Measurements from ENCODE around the gene WSCD2. TPM values are rescaled to one million over a fixed set of nuclear protein-coding genes. Genes with fewer than 3 reads are reported as not detected.

Gene WSCD2
- total and polyA plus RNA-seq, 2 of the 4 experiments (the other 2 are of a cell fraction) = not detected

DNA sequence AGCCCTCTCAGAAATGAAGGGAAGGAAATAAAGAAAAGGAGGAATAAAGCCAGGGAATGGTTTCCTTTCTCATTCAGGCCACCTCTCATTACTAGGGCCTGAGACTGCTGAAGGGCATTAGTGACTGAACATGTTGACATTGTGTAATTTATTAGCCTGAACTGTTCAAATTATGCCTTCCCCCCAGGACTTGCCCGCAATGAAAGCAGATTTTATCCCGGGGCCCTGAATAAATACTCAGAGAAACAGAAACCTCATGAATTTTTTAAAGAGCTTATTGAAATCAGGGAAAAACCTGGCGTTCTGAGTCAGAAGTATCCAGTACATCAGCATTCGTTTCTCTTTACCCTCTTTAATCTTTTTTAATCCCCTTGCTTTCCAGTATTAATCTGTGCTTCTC is 35.9 kb upstream of the WSCD2 start:
- TF ChIP-seq, protein P1, sequence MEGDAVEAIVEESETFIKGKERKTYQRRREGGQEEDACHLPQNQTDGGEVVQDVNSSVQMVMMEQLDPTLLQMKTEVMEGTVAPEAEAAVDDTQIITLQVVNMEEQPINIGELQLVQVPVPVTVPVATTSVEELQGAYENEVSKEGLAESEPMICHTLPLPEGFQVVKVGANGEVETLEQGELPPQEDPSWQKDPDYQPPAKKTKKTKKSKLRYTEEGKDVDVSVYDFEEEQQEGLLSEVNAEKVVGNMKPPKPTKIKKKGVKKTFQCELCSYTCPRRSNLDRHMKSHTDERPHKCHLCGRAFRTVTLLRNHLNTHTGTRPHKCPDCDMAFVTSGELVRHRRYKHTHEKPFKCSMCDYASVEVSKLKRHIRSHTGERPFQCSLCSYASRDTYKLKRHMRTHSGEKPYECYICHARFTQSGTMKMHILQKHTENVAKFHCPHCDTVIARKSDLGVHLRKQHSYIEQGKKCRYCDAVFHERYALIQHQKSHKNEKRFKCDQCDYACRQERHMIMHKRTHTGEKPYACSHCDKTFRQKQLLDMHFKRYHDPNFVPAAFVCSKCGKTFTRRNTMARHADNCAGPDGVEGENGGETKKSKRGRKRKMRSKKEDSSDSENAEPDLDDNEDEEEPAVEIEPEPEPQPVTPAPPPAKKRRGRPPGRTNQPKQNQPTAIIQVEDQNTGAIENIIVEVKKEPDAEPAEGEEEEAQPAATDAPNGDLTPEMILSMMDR (conservative IDR thresholded peaks at IDR 0.05; ENCODE audit: low read depth, low read length) = no peak
- TF ChIP-seq NFE2L2 (IDR thresholded peaks at IDR 0.05; ENCODE audit: low read depth, low read length) = no peak
- no peak for TF ChIP-seq RCOR1 (IDR thresholded peaks at IDR 0.05; ENCODE audit: insufficient replicate concordance, low read length)
- in situ Hi-C loops (cut with MboI; ENCODE audit: low sequenced_read_pairs) (no loop called here), intact Hi-C loops (cut with micrococcal nuclease) (no loop called here), dilution Hi-C loops (cut with HindIII; ENCODE audit: low sequenced_read_pairs, unreplicated experiment) (no loop called here)
- no peak overlapping the region for H4K5ac ChIP-seq (ENCODE audit: low read depth, low read length)
- H4K91ac ChIP-seq (ENCODE audit: insufficient read depth, low read depth, low read length) = no peak overlapping the region
- no peak overlapping the region for H3K18ac ChIP-seq (ENCODE audit: low read depth, low read length)
- no peaks in the 10 kb centered on the region for H3K9me3 ChIP-seq (ENCODE audit: control insufficient read depth, insufficient read depth, low read length)
- no peaks in the 10 kb centered on the region for H3K79me1 ChIP-seq (ENCODE audit: low read depth in 1 of 2, low read length in 2 of 2)
- H2AK9ac ChIP-seq (replicated peaks; ENCODE audit: low read depth, low read length, poor library complexity) = no peak overlapping the region
- H3K27ac ChIP-seq (ENCODE audit: insufficient read depth, low read length) = no peak overlapping the region
- no peak overlapping the region for H3K4me3 ChIP-seq (ENCODE audit: insufficient read depth, low read depth, low read length)
- POLR2A ChIA-PET (ENCODE audit: unreplicated experiment) = no interaction called here
- BruUV-seq (replicated peaks) = no TSS peak
- ATAC-seq (ENCODE audit: low read depth) (no peak), DNase-seq (no peak)
- H2BK5ac ChIP-seq (ENCODE audit: low read depth, low read length, poor library complexity, severe bottlenecking) = no peak overlapping the region
- H3K14ac ChIP-seq (replicated peaks; ENCODE audit: low read depth, low read length) = no peak overlapping the region
- no peak overlapping the region for H2AFZ ChIP-seq (replicated peaks; ENCODE audit: low read length, poor library complexity)
- no peak overlapping the region for H2BK20ac ChIP-seq (ENCODE audit: low read depth, low read length)
- no peak overlapping the region for H3K23ac ChIP-seq (ENCODE audit: low read depth, low read length)
- H3K4ac ChIP-seq (ENCODE audit: low read depth, low read length) = no peak overlapping the region
- no peak overlapping the region for H2BK15ac ChIP-seq (ENCODE audit: low read depth, low read length)
- no peaks in the 10 kb centered on the region for H3K9me1 ChIP-seq (ENCODE audit: insufficient read depth, low read length)
- CTCF ChIA-PET = no interaction called here
- no peaks in the 10 kb centered on the region for H3K4me1 ChIP-seq (ENCODE audit: control insufficient read depth, insufficient read depth, low read length)
- no peaks in the 10 kb centered on the region for H4K20me1 ChIP-seq (ENCODE audit: insufficient read depth, low read length)
- no peak overlapping the region for H3K4me2 ChIP-seq (ENCODE audit: low read depth, low read length)
- no peaks in the 10 kb centered on the region for H3K36me3 ChIP-seq (ENCODE audit: control insufficient read depth, insufficient read depth, low read length)
- no peak overlapping the region for H2BK120ac ChIP-seq (ENCODE audit: low read depth, low read length)
- H3K56ac ChIP-seq (ENCODE audit: extremely low read depth, insufficient read depth, low read length) = no peak overlapping the region
- no peak overlapping the region for H4K8ac ChIP-seq (ENCODE audit: low read depth in 2 of 2, low read length in 2 of 2)
- no peaks in the 10 kb centered on the region for H3K27me3 ChIP-seq (ENCODE audit: control insufficient read depth, insufficient read depth, low read length)
- H2AK5ac ChIP-seq (ENCODE audit: low read depth, low read length) = no peak overlapping the region
- H3K9ac ChIP-seq (ENCODE audit: low read depth, low read length) = no peak overlapping the region
- WGBS, 2 experiments (ENCODE audit: extremely low coverage in 2 of 2, insufficient read length in 1 of 2) = 31% methylated on average over 3 of the region's 4 CpGs; no CpG with 5 or more reads in 1 of the 2 experiments

Data from IMR-90 (cell line).